ENCODE measurements around the gene RASIP1.

DNA sequence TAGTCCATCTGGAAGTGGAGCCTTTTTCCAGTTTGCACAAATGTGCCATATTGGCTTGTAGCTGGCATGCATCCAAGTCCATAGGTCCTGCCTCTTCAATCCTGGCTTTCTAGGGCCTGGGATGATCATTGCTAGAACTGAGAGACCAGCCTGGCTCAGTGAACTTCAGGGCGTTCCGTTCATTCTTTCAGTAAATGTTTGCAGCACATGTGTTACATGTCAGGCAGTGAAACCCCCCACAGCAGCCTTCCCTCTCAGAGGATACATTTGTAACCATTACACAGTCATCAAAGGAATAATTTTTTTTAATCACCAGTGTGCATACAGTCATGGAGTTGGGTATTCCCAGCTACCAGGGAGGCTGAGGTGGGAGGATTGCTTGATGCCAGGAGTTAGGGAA, 35.0 kb downstream of the RASIP1 start:
- TF ChIP-seq, protein P1, sequence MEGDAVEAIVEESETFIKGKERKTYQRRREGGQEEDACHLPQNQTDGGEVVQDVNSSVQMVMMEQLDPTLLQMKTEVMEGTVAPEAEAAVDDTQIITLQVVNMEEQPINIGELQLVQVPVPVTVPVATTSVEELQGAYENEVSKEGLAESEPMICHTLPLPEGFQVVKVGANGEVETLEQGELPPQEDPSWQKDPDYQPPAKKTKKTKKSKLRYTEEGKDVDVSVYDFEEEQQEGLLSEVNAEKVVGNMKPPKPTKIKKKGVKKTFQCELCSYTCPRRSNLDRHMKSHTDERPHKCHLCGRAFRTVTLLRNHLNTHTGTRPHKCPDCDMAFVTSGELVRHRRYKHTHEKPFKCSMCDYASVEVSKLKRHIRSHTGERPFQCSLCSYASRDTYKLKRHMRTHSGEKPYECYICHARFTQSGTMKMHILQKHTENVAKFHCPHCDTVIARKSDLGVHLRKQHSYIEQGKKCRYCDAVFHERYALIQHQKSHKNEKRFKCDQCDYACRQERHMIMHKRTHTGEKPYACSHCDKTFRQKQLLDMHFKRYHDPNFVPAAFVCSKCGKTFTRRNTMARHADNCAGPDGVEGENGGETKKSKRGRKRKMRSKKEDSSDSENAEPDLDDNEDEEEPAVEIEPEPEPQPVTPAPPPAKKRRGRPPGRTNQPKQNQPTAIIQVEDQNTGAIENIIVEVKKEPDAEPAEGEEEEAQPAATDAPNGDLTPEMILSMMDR (IDR thresholded peaks at IDR 0.05; ENCODE audit: control extremely low read depth in 1 of 3, insufficient read depth in 1 of 3, low read depth in 1 of 3, low read length in 3 of 3) = no peak
- no peak for TF ChIP-seq ZNF274 (IDR thresholded peaks at IDR 0.05; ENCODE audit: borderline replicate concordance, extremely low read depth, low read length)
- no peak for TF ChIP-seq HDAC6 (IDR thresholded peaks at IDR 0.05; ENCODE audit: low read depth, low read length)
- no peak for TF ChIP-seq TAF1 (IDR thresholded peaks at IDR 0.05; ENCODE audit: low read depth, low read length)
- no peak for TF ChIP-seq CHD2 (IDR thresholded peaks at IDR 0.05; ENCODE audit: low read length)
- no peak for TF ChIP-seq CHD1 (IDR thresholded peaks at IDR 0.05; ENCODE audit: low read depth, low read length)
- no peak for TF ChIP-seq MAFK (IDR thresholded peaks at IDR 0.05; ENCODE audit: low read depth, low read length)
- TF ChIP-seq YY1 (IDR thresholded peaks at IDR 0.05; ENCODE audit: low read depth, low read length) = no peak
- no peak for TF ChIP-seq POLR2AphosphoS5 (IDR thresholded peaks at IDR 0.05; ENCODE audit: low read depth, low read length)
- no peak for TF ChIP-seq CBX8 (IDR thresholded peaks at IDR 0.05; ENCODE audit: borderline replicate concordance, low read depth, low read length)

Data from H1 (cell line).